GM12873 (cell line): ENCODE data around the gene CACNA1I.

Experiments used
- CTCF ChIP-seq: IDR thresholded peaks from 2 replicates; pipeline ENCODE4 v1.5.1; 2012; ENCODE audit warnings: low read depth, mild to moderate bottlenecking, moderate library complexity, low read length, control low read depth; ENCODE audit not compliant: insufficient read depth; ENCODE audit errors: missing control alignments

The CACNA1I gene

GRCh38 chr22:39665661-39666431 lies 95.3 kb downstream of the CACNA1I start:
- TF ChIP-seq CTCF = no peak

GRCh38 chr22:39666495-39666894 lies 95.9 kb downstream of the CACNA1I start:
- no peak for TF ChIP-seq CTCF

- no peak for TF ChIP-seq CTCF
Measured at GRCh38 chr22:39666926-39667325, 96.4 kb downstream of the CACNA1I start.

- TF ChIP-seq CTCF = no peak
Measured at GRCh38 chr22:39669432-39669831, 98.9 kb downstream of the CACNA1I start.

- no peak for TF ChIP-seq CTCF
Measured at GRCh38 chr22:39671936-39672335, 101.4 kb downstream of the CACNA1I start.

- TF ChIP-seq CTCF = no peak
Measured at GRCh38 chr22:39674536-39674935, 104.0 kb downstream of the CACNA1I start.

- TF ChIP-seq CTCF = no peak
Measured at GRCh38 chr22:39675947-39676346, 105.4 kb downstream of the CACNA1I start.
